ENCODE results near the gene CHURC1.

CHURC1 gene

GRCh38 chr14:64945431-64946178 lies 31.4 kb downstream of the CHURC1 start:
- no peak for TF ChIP-seq CTCF (IDR thresholded peaks at IDR 0.05; ENCODE audit: low read depth, low read length, missing control alignments)
- Histone ChIP-seq H3K27ac (no peak overlapping the region), H3K36me3 (replicated peaks) (no peaks in the 10 kb centered on the region), H3K4me3 (ENCODE audit: low read depth, low read length) (no peak overlapping the region), H3K27me3 (replicated peaks) (no peaks in the 10 kb centered on the region)
- in situ Hi-C loops (cut with HindIII; ENCODE audit: low pct_ligation_motif_present, low sequenced_read_pairs) = no loop called here
- DNase-seq = no peak

GRCh38 chr14:64946310-64947045 lies 32.2 kb downstream of the CHURC1 start:
- TF ChIP-seq CTCF (IDR thresholded peaks at IDR 0.05; ENCODE audit: low read depth, low read length, missing control alignments) = no peak
- Histone ChIP-seq H3K27ac (no peak overlapping the region), H3K27me3 (replicated peaks) (no peaks in the 10 kb centered on the region), H3K4me3 (ENCODE audit: low read depth, low read length) (no peak overlapping the region), H3K36me3 (replicated peaks) (no peaks in the 10 kb centered on the region)
- no peak for DNase-seq
- in situ Hi-C loops (cut with HindIII; ENCODE audit: low pct_ligation_motif_present, low sequenced_read_pairs) = no loop called here

- no peak for TF ChIP-seq CTCF (IDR thresholded peaks at IDR 0.05; ENCODE audit: low read depth, low read length, missing control alignments)
- Histone ChIP-seq H3K36me3 (replicated peaks) (no peaks in the 10 kb centered on the region), H3K4me3 (ENCODE audit: low read depth, low read length) (no peak overlapping the region), H3K27me3 (replicated peaks) (no peaks in the 10 kb centered on the region), H3K27ac (no peak overlapping the region)
- no peak for DNase-seq
- in situ Hi-C loops (cut with HindIII; ENCODE audit: low pct_ligation_motif_present, low sequenced_read_pairs) = no loop called here
These were observed 33.7 kb downstream of the CHURC1 start for GRCh38 chr14:64947710-64948611.

- no peak overlapping the region for H3K4me3 ChIP-seq (ENCODE audit: low read depth, low read length)
- no peak overlapping the region for H3K27ac ChIP-seq
- in situ Hi-C loops (cut with HindIII; ENCODE audit: low pct_ligation_motif_present, low sequenced_read_pairs) = no loop called here
- no peak for TF ChIP-seq CTCF (IDR thresholded peaks at IDR 0.05; ENCODE audit: low read depth, low read length, missing control alignments)
- DNase-seq = no peak
- no peaks in the 10 kb centered on the region for H3K27me3 ChIP-seq (replicated peaks)
- H3K36me3 ChIP-seq (replicated peaks) = no peaks in the 10 kb centered on the region
These were observed 34.5 kb downstream of the CHURC1 start for GRCh38 chr14:64948612-64949210.

- Histone ChIP-seq H3K27me3 (replicated peaks) (no peaks in the 10 kb centered on the region), H3K36me3 (replicated peaks) (no peaks in the 10 kb centered on the region), H3K4me3 (ENCODE audit: low read depth, low read length) (no peak overlapping the region), H3K27ac (no peak overlapping the region)
- TF ChIP-seq CTCF (IDR thresholded peaks at IDR 0.05; ENCODE audit: low read depth, low read length, missing control alignments) = no peak
- in situ Hi-C loops (cut with HindIII; ENCODE audit: low pct_ligation_motif_present, low sequenced_read_pairs) = no loop called here
- no peak for DNase-seq
These were observed 36.6 kb downstream of the CHURC1 start for GRCh38 chr14:64950889-64951288.

All from brain microvascular endothelial cell (primary cell).